ENCODE data around the gene COL27A1. TPM values are rescaled to one million over a fixed set of nuclear protein-coding genes. Genes with fewer than 3 reads are reported as not detected.

The COL27A1 gene
- total RNA-seq, 2 donors from 2014 or later = 18.5 to 57.1 TPM

- no peak overlapping the region for H3K4me3 ChIP-seq
- H3K4me1 ChIP-seq (ENCODE audit: control insufficient read depth in 1 of 2, low read depth in 2 of 2) = peaks cover 10 to 24% of the 10 kb centered on the region in 2 donors
- H3K27me3 ChIP-seq (replicated peaks; ENCODE audit: insufficient read depth) = no peaks in the 10 kb centered on the region
- TF ChIP-seq CTCF (IDR thresholded peaks at IDR 0.05) = no peak
- DNase-seq (ENCODE audit: low spot score) (no peak), ATAC-seq (ENCODE audit: insufficient number of reproducible peaks, low FRiP score, low read depth) (no peak)
- H3K9me3 ChIP-seq = no peaks in the 10 kb centered on the region
- no peak overlapping the region for H3K27ac ChIP-seq
- peaks cover 65% of the 10 kb centered on the region for H3K36me3 ChIP-seq
These were observed 190.2 kb downstream of the COL27A1 start for GRCh38 chr9:114345493-114346065.

- no peak for DNase-seq (ENCODE audit: low spot score)
- ATAC-seq (ENCODE audit: insufficient number of reproducible peaks, low FRiP score, low read depth) = no peak
- peaks cover 59% of the 10 kb centered on the region for H3K36me3 ChIP-seq
- no peaks in the 10 kb centered on the region for H3K27me3 ChIP-seq (replicated peaks; ENCODE audit: insufficient read depth)
- H3K4me3 ChIP-seq = no peak overlapping the region
- H3K9me3 ChIP-seq = no peaks in the 10 kb centered on the region
- no peak overlapping the region for H3K27ac ChIP-seq
- TF ChIP-seq CTCF (IDR thresholded peaks at IDR 0.05) = no peak
- H3K4me1 ChIP-seq (ENCODE audit: control insufficient read depth in 1 of 2, low read depth in 2 of 2) = peaks cover 10 to 29% of the 10 kb centered on the region in 2 donors
These were observed 190.8 kb downstream of the COL27A1 start for GRCh38 chr9:114346146-114346545.

GRCh38 chr9:114347675-114348074 is 192.3 kb downstream of the COL27A1 start:
- Histone ChIP-seq H3K4me1 (ENCODE audit: control insufficient read depth in 1 of 2, low read depth in 2 of 2) (peaks cover 10 to 30% of the 10 kb centered on the region in 2 donors), H3K4me3 (no peak overlapping the region), H3K36me3 (peaks cover 51% of the 10 kb centered on the region), H3K9me3 (no peaks in the 10 kb centered on the region), H3K27me3 (replicated peaks; ENCODE audit: insufficient read depth) (no peaks in the 10 kb centered on the region), H3K27ac (no peak overlapping the region)
- ATAC-seq (ENCODE audit: insufficient number of reproducible peaks, low FRiP score, low read depth) = no peak
- no peak for TF ChIP-seq CTCF (IDR thresholded peaks at IDR 0.05)
- no peak for DNase-seq (ENCODE audit: low spot score)

GRCh38 chr9:114348261-114348905 is 193.0 kb downstream of the COL27A1 start:
- H3K36me3 ChIP-seq = peaks cover 49% of the 10 kb centered on the region

More at GRCh38 chr9:114348261-114348905, 193.0 kb downstream of the COL27A1 start:
- no peaks in the 10 kb centered on the region for H3K27me3 ChIP-seq (replicated peaks; ENCODE audit: insufficient read depth)
- H3K9me3 ChIP-seq = no peaks in the 10 kb centered on the region
- no peak overlapping the region for H3K4me3 ChIP-seq
- no peak for DNase-seq (ENCODE audit: low spot score)
- peak overlapping the region; percentile 53 to 66 for H3K27ac ChIP-seq
- TF ChIP-seq CTCF (IDR thresholded peaks at IDR 0.05) = no peak
- peaks cover 10 to 30% of the 10 kb centered on the region in 2 donors for H3K4me1 ChIP-seq (ENCODE audit: control insufficient read depth in 1 of 2, low read depth in 2 of 2)
- no peak for ATAC-seq (ENCODE audit: insufficient number of reproducible peaks, low FRiP score, low read depth)
